ENCODE data around the gene CTNNB1.
A peak's percentile ranks its signal among the peaks of the same experiment; 100 is the strongest.
"Not testable (repeated sequence)": the region's sequence is repeated elsewhere in the genome, so short reads cannot be mapped to it uniquely, and the experiment has no call there.

Gene CTNNB1

DNA sequence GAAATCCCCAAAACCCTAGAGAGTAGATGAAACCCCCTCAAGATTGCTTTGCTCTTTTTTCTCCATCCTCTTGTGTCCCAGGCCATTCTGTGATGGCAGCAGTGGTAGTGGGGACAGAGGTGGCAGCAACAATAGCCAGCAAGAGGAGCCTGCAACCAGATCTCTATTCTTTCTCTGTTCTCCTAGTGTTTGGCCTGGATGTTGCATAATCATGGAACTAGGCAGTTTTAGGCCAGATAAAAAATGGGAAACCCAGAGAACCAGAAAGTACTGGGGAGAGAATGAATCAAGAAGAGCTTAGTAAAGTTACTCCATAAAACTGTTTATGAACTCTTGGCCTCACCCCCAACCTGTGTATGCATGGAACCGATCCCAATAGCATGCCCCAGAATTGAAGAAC lies 52.3 kb downstream of the CTNNB1 start:
- no peak for DNase-seq (ENCODE audit: low spot score)

- no peak for DNase-seq (ENCODE audit: low spot score)
These were observed 59.0 kb downstream of the CTNNB1 start for GRCh38 chr3:41258239-41258800.

- no peak for DNase-seq (ENCODE audit: low spot score)
These were observed 60.3 kb downstream of the CTNNB1 start for GRCh38 chr3:41259449-41260062.

DNA sequence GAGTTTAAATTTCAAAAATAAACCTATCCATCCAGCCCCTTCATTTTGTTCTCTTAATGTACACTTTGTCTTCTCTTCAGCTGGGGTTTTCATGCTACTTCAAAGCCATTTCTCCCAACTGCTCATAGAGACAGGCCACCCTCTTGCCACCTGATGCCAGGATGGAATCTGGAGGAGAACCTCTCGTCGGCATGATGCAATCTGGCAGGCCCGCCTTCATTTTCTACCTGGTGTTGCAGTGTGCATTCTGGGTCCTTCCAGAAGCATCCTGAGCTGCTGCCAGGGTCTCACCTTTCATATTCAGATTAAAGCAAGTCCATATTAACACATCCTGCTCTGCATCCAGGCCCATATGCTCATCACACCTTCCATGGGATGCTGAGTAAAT lies 60.8 kb downstream of the CTNNB1 start:
- no peak for DNase-seq (ENCODE audit: low spot score)

- DNase-seq (ENCODE audit: low spot score), result no peak
These were observed 65.8 kb downstream of the CTNNB1 start for GRCh38 chr3:41265011-41265545.

DNA sequence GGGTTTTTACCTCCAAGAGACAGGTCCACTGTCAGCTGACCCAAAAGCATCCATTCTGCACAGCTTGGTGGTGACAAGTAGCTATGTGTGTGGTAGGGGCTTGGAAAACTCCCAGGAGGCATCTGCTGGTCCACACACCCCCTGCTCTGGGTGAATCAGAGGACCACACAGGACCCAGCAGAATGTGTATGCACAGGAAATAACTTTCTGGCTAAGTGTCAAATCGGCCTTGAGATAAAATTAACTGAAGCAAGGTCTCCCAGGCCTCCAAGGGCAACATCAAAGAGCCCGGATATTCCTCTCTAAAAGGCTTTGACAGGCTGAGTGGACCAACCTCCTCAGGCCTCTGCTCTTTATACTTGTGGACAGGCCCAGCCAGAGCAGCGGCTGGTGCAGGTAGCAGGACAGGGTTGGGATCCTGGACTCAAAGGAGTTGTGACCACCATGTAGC lies 66.5 kb downstream of the CTNNB1 start:
- DNase-seq (ENCODE audit: low spot score), result no peak

DNA sequence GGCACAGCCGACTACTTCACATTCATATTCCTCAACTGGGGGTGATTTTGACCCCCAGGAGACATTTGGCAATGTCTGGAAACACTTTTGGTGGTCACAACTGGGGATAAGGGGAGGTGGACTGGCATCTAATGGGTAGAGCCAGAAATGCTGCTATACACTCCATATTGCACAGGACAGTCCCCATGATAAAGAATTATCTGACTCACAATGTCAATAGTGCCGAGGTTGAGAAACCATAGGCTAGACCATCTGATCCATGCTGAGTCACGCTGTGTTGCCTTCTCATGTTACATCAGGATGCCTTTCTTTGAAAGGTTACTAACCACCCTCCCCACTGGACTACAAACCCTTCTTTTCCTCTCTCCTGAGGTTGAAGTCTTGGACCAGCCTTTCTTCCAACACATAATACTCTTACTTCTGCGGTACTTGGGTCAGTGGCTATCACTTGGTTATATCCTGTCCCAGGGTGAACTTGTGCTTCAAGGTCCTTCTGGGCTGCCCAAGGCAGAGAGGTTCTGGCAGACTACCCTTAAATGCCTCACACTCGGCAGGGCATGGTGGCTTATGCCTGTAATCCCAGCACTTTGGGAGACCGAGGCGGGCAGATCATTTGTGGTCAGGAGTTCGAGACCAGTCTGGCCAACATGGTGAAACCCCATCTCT lies 68.8 kb downstream of the CTNNB1 start:
- DNase-seq (ENCODE audit: low spot score), result no peak

- DNase-seq (ENCODE audit: low spot score), result no peak
These were observed 73.4 kb downstream of the CTNNB1 start for GRCh38 chr3:41272667-41273066.

DNA sequence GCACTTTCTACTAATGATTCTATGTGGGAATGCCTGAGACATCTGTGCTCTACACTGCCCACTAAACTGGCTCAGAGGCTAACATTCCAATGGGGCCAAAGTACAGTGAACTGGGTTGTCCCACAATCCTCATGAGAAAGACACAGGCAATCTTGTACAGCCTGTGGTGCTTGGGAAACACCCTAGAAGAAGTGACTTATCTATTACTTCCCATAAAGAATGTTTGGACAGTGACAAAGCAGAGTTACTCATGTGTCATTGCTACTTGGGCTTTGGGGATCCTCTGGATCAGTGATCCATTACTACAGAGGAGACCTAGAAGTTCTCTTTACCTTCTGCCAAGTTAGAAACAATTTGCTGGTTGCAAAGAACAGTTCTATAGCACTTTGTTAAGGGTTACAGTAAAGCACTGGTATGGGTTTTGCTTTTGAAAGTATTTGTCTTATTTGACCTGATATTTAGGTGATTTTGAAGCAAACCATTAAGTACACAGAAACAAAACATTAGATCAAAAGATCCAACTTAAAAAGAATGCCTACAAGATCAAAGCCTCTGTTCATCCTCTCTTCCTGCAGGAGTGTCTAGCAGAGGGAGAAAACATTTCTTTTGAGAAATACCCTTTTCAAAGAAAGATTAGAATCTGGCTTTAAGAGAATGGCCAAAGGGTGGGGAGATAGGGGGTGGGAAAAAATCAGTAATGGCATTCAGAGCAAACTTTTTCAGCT lies 75.8 kb downstream of the CTNNB1 start:
- DNase-seq (ENCODE audit: low spot score), result no peak

GRCh38 chr3:41276191-41276590 lies 76.9 kb downstream of the CTNNB1 start:
- DNase-seq (ENCODE audit: low spot score), result no peak

GRCh38 chr3:41277790-41278465 lies 78.6 kb downstream of the CTNNB1 start:
- no peak for DNase-seq (ENCODE audit: low spot score)

- not testable (repeated sequence) for DNase-seq (ENCODE audit: low spot score)
These were observed 85.6 kb downstream of the CTNNB1 start for GRCh38 chr3:41284934-41285333.

DNA sequence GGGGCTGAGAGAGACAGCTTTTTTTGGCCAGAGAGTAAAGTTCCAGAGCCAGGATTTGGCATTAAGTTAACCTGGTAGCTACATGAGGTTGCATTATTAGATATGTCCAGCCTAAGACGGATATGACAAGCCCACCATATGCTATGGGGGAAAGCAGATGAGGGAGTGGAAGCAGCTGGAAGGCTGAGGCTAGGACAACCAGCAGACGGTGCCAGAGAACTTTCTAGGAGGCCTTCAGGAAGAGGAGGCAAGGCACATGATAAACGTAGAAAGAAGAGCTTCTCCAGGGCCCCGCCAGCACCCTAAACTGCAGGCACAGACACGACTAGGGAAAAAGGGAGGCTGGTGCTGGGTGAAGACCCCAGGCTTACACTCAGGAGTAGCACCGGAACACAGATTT lies 87.0 kb downstream of the CTNNB1 start:
- DNase-seq (ENCODE audit: low spot score), result peak; percentile 9

GRCh38 chr3:41288785-41289184 lies 89.5 kb downstream of the CTNNB1 start:
- no peak for DNase-seq (ENCODE audit: low spot score)

Small RNA genes lying within 50 kb of the gene (small RNA-seq; reads per million reads assigned to genes)
- gene MRPS31P1, result 0 reads per million in 2 experiments

Measured in SK-N-DZ (cell line).